Esophagus squamous epithelium (tissue), 5 donors: ENCODE results near the gene PHACTR1. TPM values are rescaled to one million over a fixed set of nuclear protein-coding genes. Genes with fewer than 3 reads are reported as not detected.

Experiments used
- DNase-seq: peaks from one replicate; lab custom pipeline; 2025; lab: John Stamatoyannopoulos, UW
- H3K27ac ChIP-seq, 4 donors: fragments of 200-600 bp; sonication (generic); one replicate each; pipeline ENCODE4 v1.5.1; 2016 to 2019; ENCODE audit warnings: mild to moderate bottlenecking in 1 of 4
- H3K27me3 ChIP-seq, 4 donors: fragments of 200-600 bp; sonication (generic); 1 replicate in 3 of 4; 2 replicates in 1 of 4; pipeline versions ENCODE4 v1.5.1 to v1.6.0; 2017 to 2021; ENCODE audit warnings: antibody characterized with exemption in 1 of 4
- H3K36me3 ChIP-seq, 3 donors: fragments of 200-600 bp; sonication (generic); one replicate each; pipeline ENCODE4 v1.5.1; 2016 to 2019
- H3K4me1 ChIP-seq, 3 donors: fragments of 200-600 bp; sonication (generic); one replicate each; pipeline ENCODE4 v1.5.1; 2017 to 2019
- H3K4me3 ChIP-seq, 4 donors: fragments of 200-600 bp; sonication (generic); 1 replicate in 3 of 4; 2 replicates in 1 of 4; pipeline ENCODE4 v1.5.1; 2016 to 2019; ENCODE audit warnings: mild to moderate bottlenecking in 2 of 4, moderate library complexity in 1 of 4
- H3K9me3 ChIP-seq, 3 donors: fragments of 200-600 bp; sonication (generic); one replicate each; pipeline ENCODE4 v1.5.1; 2016 to 2019
- CTCF ChIP-seq, 6 experiments: fragments of 450-650 bp in 4 of 6; fragments of 200-600 bp in 2 of 6; sonication (generic) in 2 of 6; IDR thresholded peaks; one replicate each; pipeline ENCODE4 v1.5.1; 2016 to 2019; ENCODE audit warnings: antibody characterized with exemption in 6 of 6, mild to moderate bottlenecking in 4 of 6, moderate library complexity in 4 of 6
- POLR2A ChIP-seq, 4 donors: fragments of 450-650 bp; IDR thresholded peaks; one replicate each; pipeline ENCODE4 v1.6.1; 2017; ENCODE audit warnings: antibody characterized with exemption in 4 of 4, mild to moderate bottlenecking in 4 of 4, moderate library complexity in 3 of 4
- WGBS, 2 donors: methylation state at CpG; one replicate each; pipeline ENCODE4 v1.1.5; 2018; 5-methylcytosine and 5-hydroxymethylcytosine counted together
- intact Hi-C: fragments of 100-400 bp; cut with DNase I; formaldehyde crosslinking; loops from one replicate; pipeline ENCODE4 v1.15.0; 2022
- total RNA-seq, 4 donors: library from RNA; depleted of rRNA; stranded (reverse); fragments of >200 nt; gene quantifications; one replicate each; pipeline ENCODE4 v1.1.0, GENCODE V29; 2016
- donor health status: DM: yes; HTN: yes; CAD: no.

PHACTR1 gene
- total RNA-seq, 4 donors from 2014 or later = 1.5 to 7.2 (median 4.5) TPM

GRCh38 chr6:13238017-13238416, 521.5 kb downstream of the PHACTR1 start:
- Histone ChIP-seq H3K27me3 (no peaks in the 10 kb centered on the region), H3K27ac (no peak overlapping the region), H3K36me3 (no peaks in the 10 kb centered on the region), H3K4me3 (no peak overlapping the region), H3K9me3 (no peaks in the 10 kb centered on the region), H3K4me1 (no peaks in the 10 kb centered on the region)
- no peak for DNase-seq
- WGBS, 2 donors = 80 to 81% methylated on average over 6 of the region's 6 CpGs
- no peak for TF ChIP-seq CTCF (IDR thresholded peaks at IDR 0.05)
- intact Hi-C loops = no loop called here

- Histone ChIP-seq H3K9me3 (no peaks in the 10 kb centered on the region), H3K4me3 (no peak overlapping the region), H3K36me3 (no peaks in the 10 kb centered on the region), H3K27ac (no peak overlapping the region), H3K27me3 (no peaks in the 10 kb centered on the region), H3K4me1 (no peaks in the 10 kb centered on the region)
- DNase-seq = no peak
- 92 to 95% methylated on average over 7 of the region's 7 CpGs for WGBS, 2 donors
- intact Hi-C loops = no loop called here
- TF ChIP-seq CTCF (IDR thresholded peaks at IDR 0.05) = no peak
- TF ChIP-seq POLR2A (IDR thresholded peaks at IDR 0.05) = no peak
These were observed 522.2 kb downstream of the PHACTR1 start for GRCh38 chr6:13238640-13239216.

GRCh38 chr6:13239530-13240455, 523.2 kb downstream of the PHACTR1 start:
- H3K4me1 ChIP-seq = no peaks in the 10 kb centered on the region
- no peaks in the 10 kb centered on the region for H3K36me3 ChIP-seq
- no peak for DNase-seq
- intact Hi-C loops = no loop called here
- no peaks in the 10 kb centered on the region for H3K27me3 ChIP-seq
- no peak overlapping the region for H3K27ac ChIP-seq
- TF ChIP-seq CTCF (IDR thresholded peaks at IDR 0.05) = no peak
- TF ChIP-seq POLR2A (IDR thresholded peaks at IDR 0.05) = no peak
- no peaks in the 10 kb centered on the region for H3K9me3 ChIP-seq
- 64 to 65% methylated on average over 5 to 7 of the region's 9 CpGs for WGBS, 2 donors
- H3K4me3 ChIP-seq = no peak overlapping the region

- H3K27ac ChIP-seq = no peak overlapping the region
- intact Hi-C loops = no loop called here
- DNase-seq = no peak
- 87 to 96% methylated on average over 3 to 5 of the region's 5 CpGs for WGBS, 2 donors
- no peaks in the 10 kb centered on the region for H3K27me3 ChIP-seq
- no peak for TF ChIP-seq POLR2A (IDR thresholded peaks at IDR 0.05)
- TF ChIP-seq CTCF (IDR thresholded peaks at IDR 0.05) = no peak
- H3K4me1 ChIP-seq = no peaks in the 10 kb centered on the region
- no peaks in the 10 kb centered on the region for H3K9me3 ChIP-seq
- H3K4me3 ChIP-seq = no peak overlapping the region
- no peaks in the 10 kb centered on the region for H3K36me3 ChIP-seq
These were observed 524.8 kb downstream of the PHACTR1 start for GRCh38 chr6:13241364-13241763.

GRCh38 chr6:13242178-13242577, 525.6 kb downstream of the PHACTR1 start:
- WGBS, 2 donors = 95 to 96% methylated on average over 3 of the region's 3 CpGs
- Histone ChIP-seq H3K4me3 (no peak overlapping the region), H3K36me3 (no peaks in the 10 kb centered on the region), H3K27ac (no peak overlapping the region), H3K4me1 (no peaks in the 10 kb centered on the region), H3K9me3 (no peaks in the 10 kb centered on the region), H3K27me3 (no peaks in the 10 kb centered on the region)
- DNase-seq = no peak
- intact Hi-C loops = no loop called here
- TF ChIP-seq CTCF (IDR thresholded peaks at IDR 0.05) (no peak), POLR2A (IDR thresholded peaks at IDR 0.05) (no peak)
